ENCODE data around the gene CEP72. TPM values are rescaled to one million over a fixed set of nuclear protein-coding genes. Genes with fewer than 3 reads are reported as not detected.

CEP72 gene
- total and polyA plus RNA-seq, 10 of the 15 experiments (the other 5 are each of a cell fraction or from before 2014, with no cell fraction given), result 0.35 to 13.5 (median 8.3) TPM

GRCh38 chr5:611731-612486 is at the start of gene CEP72 (continued):
- TF ChIP-seq SKIL (IDR thresholded peaks at IDR 0.05; ENCODE audit: low read depth, poor library complexity, severe bottlenecking), result no peak
- TF ChIP-seq ATF7 (IDR thresholded peaks at IDR 0.05; ENCODE audit: low read depth), result peak; percentile 37; the same call in 1 of the 2 replicates
- no peak for TF ChIP-seq SMAD1 (IDR thresholded peaks at IDR 0.05; ENCODE audit: low read depth, partially characterized antibody)
- no peak for TF ChIP-seq RELA (IDR thresholded peaks at IDR 0.05; ENCODE audit: borderline replicate concordance, partially characterized antibody)
- no peak for TF ChIP-seq CUX1 (IDR thresholded peaks at IDR 0.05; ENCODE audit: insufficient replicate concordance, low read depth, low read length)
- TF ChIP-seq CTCF (IDR thresholded peaks at IDR 0.05 in 2 of 3, conservative IDR thresholded peaks at IDR 0.05 in 1 of 3; ENCODE audit: control insufficient read depth in 2 of 3, extremely low read depth in 1 of 3, insufficient read depth in 1 of 3, low read depth in 3 of 3, low read length in 3 of 3), result no peak
- TF ChIP-seq MXI1 (IDR thresholded peaks at IDR 0.05; ENCODE audit: low read depth, low read length), result peak; percentile 31; the same call in 1 of the 2 replicates
- no peak for TF ChIP-seq ETV6 (conservative IDR thresholded peaks at IDR 0.05 in 1 of 2, IDR thresholded peaks at IDR 0.05 in 1 of 2; ENCODE audit: borderline replicate concordance in 1 of 2, low read depth in 1 of 2)
- TF ChIP-seq SP1 (IDR thresholded peaks at IDR 0.05; ENCODE audit: low read depth, low read length), result peak; percentile 42
- no peak for TF ChIP-seq FOS (IDR thresholded peaks at IDR 0.05; ENCODE audit: borderline replicate concordance, extremely low read depth, insufficient read length)
- no peak for TF ChIP-seq RAD51 (IDR thresholded peaks at IDR 0.05)
- no peak for TF ChIP-seq GABPA (IDR thresholded peaks at IDR 0.05; ENCODE audit: low read depth)
- TF ChIP-seq NFXL1 (IDR thresholded peaks at IDR 0.05; ENCODE audit: borderline replicate concordance), result no peak
- TF ChIP-seq SIN3A (IDR thresholded peaks at IDR 0.05; ENCODE audit: low read depth, low read length), result peak; percentile 90
- TF ChIP-seq TAF1 (IDR thresholded peaks at IDR 0.05; ENCODE audit: borderline replicate concordance, low read depth, low read length), result peak; percentile 58; the same call in 1 of the 2 replicates
- TF ChIP-seq ZBTB33 (IDR thresholded peaks at IDR 0.05), result no peak
- TF ChIP-seq RCOR1 (conservative IDR thresholded peaks at IDR 0.05; ENCODE audit: low read depth, low read length), result no peak

All from GM12878 (cell line).